Kidney (tissue), 14 donors: Measurements from ENCODE around the gene RAPGEF5. TPM values are rescaled to one million over a fixed set of nuclear protein-coding genes. Genes with fewer than 3 reads are reported as not detected.
"Not testable (repeated sequence)": the region's sequence is repeated elsewhere in the genome, so short reads cannot be mapped to it uniquely, and the experiment has no call there.

ENCODE experiments used
- DNase-seq, 5 donors: peaks; one replicate each; pipeline ENCODE4 v3.0.0-alpha.2; 2013 to 2020
- FAIRE-seq: peaks from 2 replicates; lab custom pipeline; 2012; peaks lifted over from hg19 to GRCh38; lab: Jason Lieb, UNC
- H3K27ac ChIP-seq, 2 donors: one replicate each; pipeline ENCODE4 v1.7.0; 2013; ENCODE audit warnings: low read depth in 2 of 2, low read length in 2 of 2, inconsistent platforms in 1 of 2
- H3K27me3 ChIP-seq: one replicate; pipeline ENCODE4 v1.7.1; 2013; ENCODE audit warnings: low read length, inconsistent platforms; ENCODE audit not compliant: control insufficient read depth, insufficient read depth
- H3K36me3 ChIP-seq, 3 donors: one replicate each; pipeline versions ENCODE4 v1.7.0 to v1.7.1; 2013; ENCODE audit warnings: low read length in 3 of 3, control low read depth in 1 of 3, inconsistent platforms in 1 of 3; ENCODE audit not compliant: insufficient read depth in 3 of 3, control insufficient read depth in 2 of 3
- H3K4me1 ChIP-seq, 3 donors: one replicate each; pipeline versions ENCODE4 v1.7.0 to v1.7.1; 2013; ENCODE audit warnings: low read length in 3 of 3, inconsistent platforms in 1 of 3, low read depth in 1 of 3; ENCODE audit not compliant: control insufficient read depth in 2 of 3, insufficient read depth in 2 of 3
- H3K4me3 ChIP-seq, 3 donors: one replicate each; pipeline versions ENCODE4 v1.7.0 to v1.8.1; 2013; ENCODE audit warnings: low read length in 3 of 3, control low read depth in 1 of 3, inconsistent platforms in 1 of 3
- H3K9ac ChIP-seq, 3 donors: one replicate each; pipeline versions ENCODE4 v1.7.0 to v1.7.1; 2013; ENCODE audit warnings: low read length in 3 of 3, control low read depth in 1 of 3, inconsistent platforms in 1 of 3
- H3K9me3 ChIP-seq, 3 donors: one replicate each; pipeline versions ENCODE4 v1.7.0 to v1.7.1; 2013; ENCODE audit warnings: low read length in 3 of 3, control low read depth in 1 of 3, inconsistent platforms in 1 of 3; ENCODE audit not compliant: control insufficient read depth in 2 of 3, insufficient read depth in 1 of 3
- CTCF ChIP-seq: IDR thresholded peaks from 3 replicates; pipeline ENCODE4 v1.5.1; 2012; ENCODE audit warnings: mild to moderate bottlenecking, moderate library complexity, borderline replicate concordance; ENCODE audit not compliant: insufficient read depth; ENCODE audit errors: extremely low read depth
- intact Hi-C: fragments of 100-400 bp; cut with DNase I; formaldehyde crosslinking; loops from one replicate; pipeline ENCODE4 v1.11.1; 2022
- polyA plus RNA-seq: library from polyadenylated mRNA; stranded (reverse); fragments of 350-450 nt; fragmentation: Illumina TruSeq; extraction: RNeasy Lipid Tissue Mini Kit (QIAGEN cat#74804); gene quantifications from one replicate; pipeline ENCODE4 v1.2.3, GENCODE V29; 2014; ENCODE audit warnings: low read depth, low replicate concordance; ENCODE audit not compliant: insufficient read depth
- total RNA-seq: library from RNA; stranded (reverse); fragmentation: NEBNext Ultra II Directional; extraction: Animal tissue kit (Norgen Biotek cat#: 25700); gene quantifications from one replicate; pipeline ENCODE4 v1.2.1, GENCODE V29; 2021
- donor health status: control.
- donor health status: control.
- donor health status: control.
- donor health status: control.
- donor health status: control.
- donor health status: DM: yes; HTN: yes; CAD: no.
- donor health status: Normal renal cell carcinoma (clear cell type).

RAPGEF5 gene
- total and polyA plus RNA-seq, 2 donors from 2014 or later: 3.9 to 67.8 TPM

- no peak for DNase-seq
- Histone ChIP-seq H3K4me1 (peaks cover 0 to 9% (median 4%) of the 10 kb centered on the region in 3 donors), H3K4me3 (peak overlapping the region; percentile 60 to 80 (median 61)), H3K36me3 (no peaks in the 10 kb centered on the region), H3K9ac (peak overlapping the region; percentile 39 to 57 (median 43)), H3K27me3 (no peaks in the 10 kb centered on the region), H3K9me3 (no peaks in the 10 kb centered on the region), H3K27ac (no peak overlapping the region)
- FAIRE-seq: no peak
- TF ChIP-seq CTCF: no peak
- intact Hi-C loops: no loop called here
Measured at GRCh38 chr7:22082553-22082885, 274.4 kb downstream of the RAPGEF5 start.

GRCh38 chr7:22080219-22080618 lies 276.7 kb downstream of the RAPGEF5 start:
- H3K9ac ChIP-seq, H3K27ac ChIP-seq, H3K36me3 ChIP-seq, intact Hi-C loops, H3K4me3 ChIP-seq, DNase-seq, H3K9me3 ChIP-seq, H3K27me3 ChIP-seq, H3K4me1 ChIP-seq, FAIRE-seq: not testable (repeated sequence)

DNA sequence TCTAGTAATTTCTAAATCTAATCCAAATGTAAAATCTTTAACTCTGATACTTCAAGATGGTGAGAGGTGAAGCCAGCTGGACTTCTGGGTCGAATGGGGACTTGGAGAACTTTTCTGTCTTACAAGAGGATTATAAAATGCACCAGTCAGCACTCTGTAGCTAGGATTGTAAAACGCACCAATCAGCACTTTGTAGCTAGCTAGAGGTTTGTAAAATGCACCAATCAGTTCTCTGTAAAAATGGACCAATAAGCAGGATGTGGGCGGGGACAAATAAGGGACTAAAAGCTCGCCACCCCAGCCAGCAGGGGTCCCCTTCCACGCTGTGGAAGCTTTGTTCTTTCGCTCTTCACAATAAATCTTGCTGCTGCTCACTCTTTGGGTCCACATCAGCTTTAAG lies 278.1 kb downstream of the RAPGEF5 start:
- H3K4me3 ChIP-seq, FAIRE-seq, H3K9ac ChIP-seq, H3K36me3 ChIP-seq, H3K9me3 ChIP-seq, intact Hi-C loops, H3K27me3 ChIP-seq, H3K27ac ChIP-seq, DNase-seq, H3K4me1 ChIP-seq: not testable (repeated sequence)

DNA sequence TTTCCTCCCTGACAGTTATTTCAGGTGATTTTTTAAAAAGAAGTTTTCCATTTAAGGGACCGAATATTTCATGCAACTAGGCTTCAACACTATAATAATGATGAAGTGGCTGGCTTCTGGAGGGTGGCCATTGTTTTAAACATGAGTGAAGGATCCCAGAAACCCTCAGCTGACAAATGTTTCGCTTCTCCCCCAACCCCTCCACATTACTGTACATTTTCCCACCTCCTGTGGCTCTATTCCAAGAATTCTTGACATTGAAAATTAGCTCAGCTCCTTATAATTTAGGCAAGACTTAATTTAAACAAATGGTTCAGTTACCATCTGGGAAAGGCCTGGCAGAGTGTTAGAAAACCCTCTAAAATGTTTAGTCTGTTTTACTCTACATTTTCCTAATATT lies 281.4 kb downstream of the RAPGEF5 start:
- H3K27me3 ChIP-seq: no peaks in the 10 kb centered on the region
- no peak overlapping the region for H3K9ac ChIP-seq
- H3K4me1 ChIP-seq: no peaks in the 10 kb centered on the region
- TF ChIP-seq CTCF: no peak
- H3K27ac ChIP-seq: no peak overlapping the region
- no peak overlapping the region for H3K4me3 ChIP-seq
- intact Hi-C loops: no loop called here
- DNase-seq: peak in 2 of 5 donors; percentile 31 to 54
- H3K36me3 ChIP-seq: no peaks in the 10 kb centered on the region
- no peaks in the 10 kb centered on the region for H3K9me3 ChIP-seq
- no peak for FAIRE-seq

DNA sequence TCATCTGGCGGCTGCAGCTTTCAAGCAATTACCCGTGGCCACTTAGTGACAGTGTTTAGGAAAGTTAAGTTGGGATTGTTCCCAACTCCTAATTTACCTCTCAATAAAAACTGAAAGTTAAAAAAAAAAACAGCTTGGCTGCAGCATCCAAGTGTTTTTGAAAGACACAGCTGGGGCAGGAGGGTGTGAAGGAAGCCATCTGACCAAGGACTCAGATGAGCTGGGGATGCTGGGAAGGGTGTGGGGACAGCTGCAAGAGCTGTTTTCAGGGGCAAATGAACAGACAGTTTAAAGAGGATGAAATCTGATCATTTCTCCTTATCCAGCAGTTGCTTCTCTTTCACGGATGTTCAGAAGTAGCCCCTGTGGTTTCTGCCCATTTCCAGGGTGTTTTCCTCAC lies 282.1 kb downstream of the RAPGEF5 start:
- H3K4me1 ChIP-seq: no peaks in the 10 kb centered on the region
- no peak for FAIRE-seq
- no peak for TF ChIP-seq CTCF
- no peak overlapping the region for H3K27ac ChIP-seq
- no peak overlapping the region for H3K9ac ChIP-seq
- peak in 2 of 5 donors; percentile 51 to 64 for DNase-seq
- intact Hi-C loops: no loop called here
- H3K36me3 ChIP-seq: no peaks in the 10 kb centered on the region
- H3K27me3 ChIP-seq: no peaks in the 10 kb centered on the region
- no peaks in the 10 kb centered on the region for H3K9me3 ChIP-seq
- no peak overlapping the region for H3K4me3 ChIP-seq
